ENCODE results near the gene GGACT. TPM values are rescaled to one million over a fixed set of nuclear protein-coding genes. Genes with fewer than 3 reads are reported as not detected.

The GGACT gene
- total and polyA plus RNA-seq, 2 of the 8 experiments (the other 6 are each of a cell fraction or from before 2014, with no cell fraction given) = 1.1 to 1.5 TPM

DNA sequence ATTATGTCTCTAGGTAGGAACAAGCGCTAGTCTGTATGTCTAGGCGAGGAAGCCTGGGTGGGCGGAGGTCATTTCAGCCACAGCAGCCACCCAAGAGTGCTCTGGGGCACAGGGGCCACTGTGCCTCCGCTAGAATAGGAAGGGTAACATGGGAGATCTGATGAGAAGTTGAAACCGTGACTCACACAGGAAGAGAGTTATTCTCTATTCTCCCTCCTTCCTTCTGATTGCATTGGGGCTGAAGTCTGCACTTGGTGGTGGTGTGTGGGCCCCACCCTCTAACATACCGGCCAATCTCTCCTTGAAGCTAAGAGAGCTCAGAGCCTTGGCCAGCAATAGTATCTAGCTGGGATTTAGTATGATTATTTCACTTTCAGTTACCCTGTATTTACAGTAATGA is 20.3 kb upstream of the GGACT start:
- no peak overlapping the region for H3K14ac ChIP-seq (ENCODE audit: insufficient read length)
- H4K5ac ChIP-seq (ENCODE audit: insufficient read length, low read depth, low read length) = no peak overlapping the region
- no peak overlapping the region for H3K4me2 ChIP-seq (ENCODE audit: insufficient read depth in 1 of 2, low read depth in 2 of 2, low read length in 2 of 2)
- POLR2A ChIA-PET (ENCODE audit: partially characterized antibody) = no interaction called here
- no peak overlapping the region for H3K18ac ChIP-seq (ENCODE audit: extremely low read depth, low read length)
- no peaks in the 10 kb centered on the region for H4K20me1 ChIP-seq (replicated peaks in 1 of 2; ENCODE audit: control insufficient read depth in 1 of 2, insufficient read depth in 2 of 2, low read length in 2 of 2)
- H3K4me3 ChIP-seq (ENCODE audit: extremely low read depth in 1 of 4, insufficient read depth in 2 of 4, low read depth in 3 of 4, low read length in 4 of 4) = no peak overlapping the region
- no peak overlapping the region for H3K4ac ChIP-seq (replicated peaks; ENCODE audit: insufficient read length, low read depth, low read length)
- no peaks in the 10 kb centered on the region for H3K9me3 ChIP-seq (ENCODE audit: insufficient read depth in 2 of 2, low read depth in 1 of 2, low read length in 1 of 2)
- H2AFZ ChIP-seq (ENCODE audit: low read length) = no peak overlapping the region
- no peak overlapping the region for H2BK5ac ChIP-seq (ENCODE audit: low read depth, low read length)
- no peaks in the 10 kb centered on the region for H3K23me2 ChIP-seq (ENCODE audit: low read depth, low read length)
- no peaks in the 10 kb centered on the region; a peak in 1 of 7 replicates for H3K4me1 ChIP-seq (replicated peaks in 1 of 4; ENCODE audit: control insufficient read depth in 3 of 4, insufficient read depth in 4 of 4, low read length in 3 of 4)
- H3K27me3 ChIP-seq (replicated peaks in 1 of 4; ENCODE audit: control insufficient read depth in 3 of 4, extremely low read depth in 1 of 4, insufficient read depth in 3 of 4, low read length in 3 of 4) = no peaks in the 10 kb centered on the region
- H4K91ac ChIP-seq (replicated peaks; ENCODE audit: insufficient read length, low read length) = no peak overlapping the region
- H2BK12ac ChIP-seq (ENCODE audit: low read depth, low read length) = no peak overlapping the region
- H3K56ac ChIP-seq (replicated peaks; ENCODE audit: insufficient read length, low read depth, low read length) = no peak overlapping the region
- no peak for FAIRE-seq
- H2BK15ac ChIP-seq (ENCODE audit: low read length) = no peak overlapping the region
- no peak overlapping the region for H2BK20ac ChIP-seq (ENCODE audit: low read length)
- no peak overlapping the region for H3K27ac ChIP-seq (ENCODE audit: low read depth, low read length)
- H3K79me1 ChIP-seq (ENCODE audit: low read depth, low read length) = no peaks in the 10 kb centered on the region
- WGBS, 2 experiments (ENCODE audit: extremely low coverage in 1 of 2, insufficient coverage in 1 of 2, insufficient read length in 1 of 2, insufficient replicate concordance in 2 of 2, low coverage in 1 of 2, low lambda C conversion rate in 2 of 2, missing lambda C conversion rate in 1 of 2) = 87% methylated on average over 6 of the region's 6 CpGs; no CpG with 5 or more reads in 1 of the 2 experiments
- no peak overlapping the region for H2BK120ac ChIP-seq (replicated peaks; ENCODE audit: low read depth, low read length)
- H3K79me2 ChIP-seq (ENCODE audit: control insufficient read depth in 1 of 2, insufficient read depth in 2 of 2, low read length in 2 of 2) = no peaks in the 10 kb centered on the region
- H4K8ac ChIP-seq (ENCODE audit: extremely low read depth, insufficient read depth, low read length) = no peak overlapping the region; the same call in 1 of the 2 replicates
- CTCF ChIA-PET (ENCODE audit: partially characterized antibody) = interaction anchor here (1.0 kb wide), 1 partner anchor 207 kb away, joined by 3 read pairs; no protein-coding TSS in a partner anchor
- H3K9ac ChIP-seq (replicated peaks in 1 of 4; ENCODE audit: extremely low read depth in 1 of 4, low read depth in 3 of 4, low read length in 3 of 4) = no peak overlapping the region
- no peak overlapping the region for H2AK5ac ChIP-seq (ENCODE audit: low read depth, low read length)
- H3K36me3 ChIP-seq (ENCODE audit: control insufficient read depth in 2 of 4, insufficient read depth in 4 of 4, low read length in 3 of 4) = peaks cover 0 to 4% (median 0%) of the 10 kb centered on the region in 4 experiments; a peak in 3 of 8 replicates
- no peak overlapping the region for H3K23ac ChIP-seq (ENCODE audit: insufficient read length)
- DNase-seq (ENCODE audit: low read depth in 1 of 2, low spot score in 2 of 2) = no peak
- TF ChIP-seq TEAD4 (IDR thresholded peaks at IDR 0.05; ENCODE audit: low read depth, low read length) (no peak), RAD21 (IDR thresholded peaks at IDR 0.05 in 1 of 2, conservative IDR thresholded peaks at IDR 0.05 in 1 of 2; ENCODE audit: low read depth in 2 of 2, low read length in 2 of 2) (no peak), CREB1 (IDR thresholded peaks at IDR 0.05) (no peak), TCF12 (IDR thresholded peaks at IDR 0.05; ENCODE audit: low read depth, low read length) (no peak), GTF2F1 (IDR thresholded peaks at IDR 0.05; ENCODE audit: borderline replicate concordance, low read depth, low read length) (no peak), SIN3A (conservative IDR thresholded peaks at IDR 0.05 in 1 of 2, IDR thresholded peaks at IDR 0.05 in 1 of 2; ENCODE audit: low read depth in 1 of 2, low read length in 2 of 2) (no peak), RFX5 (IDR thresholded peaks at IDR 0.05; ENCODE audit: borderline replicate concordance, low read depth, low read length) (no peak), EP300 (IDR thresholded peaks at IDR 0.05; ENCODE audit: borderline replicate concordance in 1 of 2, low read depth in 2 of 2, low read length in 2 of 2) (no peak), JUND (IDR thresholded peaks at IDR 0.05; ENCODE audit: low read length) (no peak), FOSL1 (IDR thresholded peaks at IDR 0.05; ENCODE audit: insufficient read depth, low read depth, low read length) (no peak), GABPA (IDR thresholded peaks at IDR 0.05; ENCODE audit: borderline replicate concordance, insufficient read depth, low read length) (no peak)
- TF ChIP-seq, protein P1, sequence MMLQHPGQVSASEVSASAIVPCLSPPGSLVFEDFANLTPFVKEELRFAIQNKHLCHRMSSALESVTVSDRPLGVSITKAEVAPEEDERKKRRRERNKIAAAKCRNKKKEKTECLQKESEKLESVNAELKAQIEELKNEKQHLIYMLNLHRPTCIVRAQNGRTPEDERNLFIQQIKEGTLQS (IDR thresholded peaks at IDR 0.05; ENCODE audit: insufficient read depth, low read depth, low read length) = no peak
- TF ChIP-seq, protein P2, sequence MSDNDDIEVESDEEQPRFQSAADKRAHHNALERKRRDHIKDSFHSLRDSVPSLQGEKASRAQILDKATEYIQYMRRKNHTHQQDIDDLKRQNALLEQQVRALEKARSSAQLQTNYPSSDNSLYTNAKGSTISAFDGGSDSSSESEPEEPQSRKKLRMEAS (IDR thresholded peaks at IDR 0.05) = no peak

All from H1 (cell line).